Coronary artery (tissue), 2 donors: ENCODE measurements around the gene SAMD11.
"Not testable (repeated sequence)": the region's sequence is repeated elsewhere in the genome, so short reads cannot be mapped to it uniquely, and the experiment has no call there.

ENCODE experiments used
- DNase-seq: peaks from one replicate; pipeline ENCODE4 v3.0.0-alpha.2; 2017; ENCODE audit warnings: low spot score
- H3K27ac ChIP-seq, 2 donors: fragments of 200-600 bp; sonication (generic); one replicate each; pipeline ENCODE4 v1.5.1; 2016 to 2019
- H3K4me3 ChIP-seq: fragments of 200-600 bp; sonication (generic); 2 replicates; pipeline ENCODE4 v1.5.1; 2016; ENCODE audit warnings: mild to moderate bottlenecking, moderate library complexity
- CTCF ChIP-seq: fragments of 200-600 bp; sonication (generic); IDR thresholded peaks from one replicate; pipeline ENCODE4 v1.5.1; 2019; ENCODE audit warnings: antibody characterized with exemption

Gene SAMD11

GRCh38 chr1:975896-976683, 52.4 kb downstream of the SAMD11 start:
- Histone ChIP-seq H3K27ac (no peak overlapping the region), H3K4me3 (peak overlapping the region; percentile 60)
- DNase-seq: no peak
- peak; percentile 36 for TF ChIP-seq CTCF

- not testable (repeated sequence) for H3K27ac ChIP-seq, DNase-seq, H3K4me3 ChIP-seq
These were observed 53.1 kb downstream of the SAMD11 start for GRCh38 chr1:976791-977190.

DNA sequence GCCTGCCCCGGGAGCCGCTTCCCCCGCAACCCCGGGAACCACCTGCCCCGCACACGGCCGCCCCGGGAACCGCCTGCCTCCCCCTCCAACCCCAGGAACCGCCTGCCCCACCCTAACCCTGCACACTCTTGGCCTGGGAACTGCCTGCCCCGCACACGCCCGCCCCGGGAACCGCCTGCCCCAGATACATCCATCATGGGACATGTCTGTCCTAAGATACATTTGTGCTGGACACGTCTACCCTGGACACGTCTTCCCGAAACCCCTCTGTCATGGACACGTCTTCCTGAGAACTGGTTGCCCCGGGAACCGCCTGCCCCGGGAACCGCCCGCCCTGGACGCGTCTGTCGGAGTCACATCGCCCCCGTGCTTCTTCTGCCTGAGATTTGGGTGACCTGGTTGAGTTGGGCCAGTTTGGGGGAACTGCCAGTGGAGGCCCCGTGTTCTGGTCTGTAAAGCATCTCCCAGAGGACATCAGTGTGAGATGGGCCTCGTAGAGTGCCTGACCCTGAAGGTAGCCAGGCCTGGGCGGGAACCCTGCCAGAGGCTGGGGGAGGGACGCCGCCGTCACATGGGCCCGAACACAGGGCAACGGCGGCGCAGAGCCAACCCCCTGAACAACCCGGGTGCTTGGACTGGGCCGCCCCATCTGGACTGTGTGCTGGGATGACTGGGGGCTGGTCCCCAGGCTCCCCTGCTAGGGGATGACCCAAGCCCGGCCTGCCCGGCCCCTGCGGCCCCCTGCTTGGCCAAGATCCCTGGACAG, 54.5 kb downstream of the SAMD11 start:
- no peak for DNase-seq
- Histone ChIP-seq H3K27ac (no peak overlapping the region), H3K4me3 (no peak overlapping the region)
- TF ChIP-seq CTCF: no peak

GRCh38 chr1:978835-979743, 55.4 kb downstream of the SAMD11 start:
- Histone ChIP-seq H3K4me3 (no peak overlapping the region), H3K27ac (no peak overlapping the region)
- TF ChIP-seq CTCF: no peak
- no peak for DNase-seq

DNA sequence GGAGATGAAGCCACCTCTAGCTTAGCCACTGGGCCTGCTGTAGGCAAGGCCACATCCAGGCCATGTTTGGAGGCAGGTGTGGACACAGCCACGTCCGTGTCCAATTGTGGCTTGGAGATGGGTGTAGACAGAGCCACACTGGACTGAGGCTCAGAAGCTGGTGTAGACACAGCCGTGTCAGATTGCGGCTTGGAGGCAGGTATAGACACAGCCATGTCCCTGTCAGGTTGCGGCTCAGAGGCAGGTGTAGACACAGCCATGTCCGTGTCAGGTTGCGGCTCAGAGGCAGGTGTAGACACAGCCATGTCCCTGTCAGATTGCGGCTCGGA, 56.0 kb downstream of the SAMD11 start:
- H3K27ac ChIP-seq: no peak overlapping the region
- DNase-seq: no peak
- H3K4me3 ChIP-seq: no peak overlapping the region

DNA sequence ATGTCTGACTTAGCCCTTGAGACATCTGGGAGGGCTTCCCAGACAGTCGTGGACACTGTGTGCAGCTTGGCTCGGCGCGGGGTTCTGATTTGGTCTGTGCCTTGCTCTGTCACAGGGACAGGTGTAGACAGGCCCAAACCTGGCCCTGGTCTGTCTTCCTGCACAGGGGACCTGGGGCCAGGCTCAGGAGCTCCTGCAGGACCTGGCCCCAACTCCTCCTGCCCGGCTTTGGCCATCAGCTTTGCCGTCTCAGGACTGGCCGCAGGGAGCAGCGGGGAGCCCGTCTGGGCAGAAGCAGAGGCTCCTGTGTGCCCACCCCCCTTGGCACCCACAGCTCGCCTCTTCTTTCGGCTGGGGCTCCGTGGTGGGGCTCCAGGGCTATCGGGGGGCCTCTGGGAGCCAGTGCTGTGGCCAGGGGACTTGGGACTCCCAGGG, 56.4 kb downstream of the SAMD11 start:
- no peak for DNase-seq
- Histone ChIP-seq H3K4me3 (no peak overlapping the region), H3K27ac (no peak overlapping the region)
- no peak for TF ChIP-seq CTCF

More for the DNA sequence above, 56.0 kb downstream of the SAMD11 start:
- no peak for TF ChIP-seq CTCF
